ENCODE data around the gene ZNF524. TPM values are rescaled to one million over a fixed set of nuclear protein-coding genes. Genes with fewer than 3 reads are reported as not detected.
A peak's percentile ranks its signal among the peaks of the same experiment; 100 is the strongest.

Gene ZNF524
- total and polyA plus RNA-seq, 9 of the 15 experiments (the other 6 are each of a cell fraction or from before 2014, with no cell fraction given) = 0.08 to 15.6 (median 2.9) TPM

DNA sequence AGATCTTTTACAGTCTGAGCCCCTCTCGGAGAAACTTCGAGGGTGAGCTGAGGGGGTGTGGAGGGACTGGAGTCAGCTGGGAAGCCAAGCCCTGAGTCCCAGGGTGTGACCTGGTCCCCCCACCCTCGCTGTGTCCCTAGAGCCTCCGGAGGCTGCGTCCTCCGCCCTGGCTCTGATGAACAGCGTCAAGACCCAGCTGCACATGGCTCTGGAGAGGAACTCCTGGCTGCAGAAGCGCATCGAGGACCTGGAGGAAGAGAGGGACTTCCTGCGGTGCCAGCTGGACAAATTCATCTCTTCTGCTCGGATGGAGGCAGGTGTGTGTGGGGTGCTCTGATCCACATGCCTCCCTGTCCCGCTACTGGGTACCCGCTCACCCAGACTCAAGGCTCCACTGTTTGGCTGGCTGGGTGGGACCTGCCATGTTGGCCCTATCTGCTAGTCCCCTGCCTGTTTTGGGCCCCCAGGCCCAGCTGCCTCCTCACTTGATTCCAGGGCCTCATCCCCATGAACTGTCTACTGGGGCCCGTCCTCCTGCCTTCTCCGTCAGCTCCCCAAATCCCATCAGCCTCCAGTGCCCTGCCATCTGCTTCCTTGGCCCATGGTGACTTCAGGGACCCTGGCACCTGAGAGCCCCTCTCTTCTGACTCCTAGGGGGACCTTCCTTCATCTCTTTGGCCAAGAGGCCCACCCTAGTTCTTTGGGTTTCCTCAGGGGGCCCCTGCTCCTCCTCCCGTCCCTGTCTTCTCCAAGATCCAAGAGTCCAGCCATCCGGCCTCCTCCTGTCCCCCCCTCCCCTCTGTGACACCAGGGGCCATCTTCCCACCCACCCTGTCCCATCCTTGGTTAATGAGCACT lies 49.4 kb downstream of the ZNF524 start (continued):
- TF ChIP-seq, protein P1, sequence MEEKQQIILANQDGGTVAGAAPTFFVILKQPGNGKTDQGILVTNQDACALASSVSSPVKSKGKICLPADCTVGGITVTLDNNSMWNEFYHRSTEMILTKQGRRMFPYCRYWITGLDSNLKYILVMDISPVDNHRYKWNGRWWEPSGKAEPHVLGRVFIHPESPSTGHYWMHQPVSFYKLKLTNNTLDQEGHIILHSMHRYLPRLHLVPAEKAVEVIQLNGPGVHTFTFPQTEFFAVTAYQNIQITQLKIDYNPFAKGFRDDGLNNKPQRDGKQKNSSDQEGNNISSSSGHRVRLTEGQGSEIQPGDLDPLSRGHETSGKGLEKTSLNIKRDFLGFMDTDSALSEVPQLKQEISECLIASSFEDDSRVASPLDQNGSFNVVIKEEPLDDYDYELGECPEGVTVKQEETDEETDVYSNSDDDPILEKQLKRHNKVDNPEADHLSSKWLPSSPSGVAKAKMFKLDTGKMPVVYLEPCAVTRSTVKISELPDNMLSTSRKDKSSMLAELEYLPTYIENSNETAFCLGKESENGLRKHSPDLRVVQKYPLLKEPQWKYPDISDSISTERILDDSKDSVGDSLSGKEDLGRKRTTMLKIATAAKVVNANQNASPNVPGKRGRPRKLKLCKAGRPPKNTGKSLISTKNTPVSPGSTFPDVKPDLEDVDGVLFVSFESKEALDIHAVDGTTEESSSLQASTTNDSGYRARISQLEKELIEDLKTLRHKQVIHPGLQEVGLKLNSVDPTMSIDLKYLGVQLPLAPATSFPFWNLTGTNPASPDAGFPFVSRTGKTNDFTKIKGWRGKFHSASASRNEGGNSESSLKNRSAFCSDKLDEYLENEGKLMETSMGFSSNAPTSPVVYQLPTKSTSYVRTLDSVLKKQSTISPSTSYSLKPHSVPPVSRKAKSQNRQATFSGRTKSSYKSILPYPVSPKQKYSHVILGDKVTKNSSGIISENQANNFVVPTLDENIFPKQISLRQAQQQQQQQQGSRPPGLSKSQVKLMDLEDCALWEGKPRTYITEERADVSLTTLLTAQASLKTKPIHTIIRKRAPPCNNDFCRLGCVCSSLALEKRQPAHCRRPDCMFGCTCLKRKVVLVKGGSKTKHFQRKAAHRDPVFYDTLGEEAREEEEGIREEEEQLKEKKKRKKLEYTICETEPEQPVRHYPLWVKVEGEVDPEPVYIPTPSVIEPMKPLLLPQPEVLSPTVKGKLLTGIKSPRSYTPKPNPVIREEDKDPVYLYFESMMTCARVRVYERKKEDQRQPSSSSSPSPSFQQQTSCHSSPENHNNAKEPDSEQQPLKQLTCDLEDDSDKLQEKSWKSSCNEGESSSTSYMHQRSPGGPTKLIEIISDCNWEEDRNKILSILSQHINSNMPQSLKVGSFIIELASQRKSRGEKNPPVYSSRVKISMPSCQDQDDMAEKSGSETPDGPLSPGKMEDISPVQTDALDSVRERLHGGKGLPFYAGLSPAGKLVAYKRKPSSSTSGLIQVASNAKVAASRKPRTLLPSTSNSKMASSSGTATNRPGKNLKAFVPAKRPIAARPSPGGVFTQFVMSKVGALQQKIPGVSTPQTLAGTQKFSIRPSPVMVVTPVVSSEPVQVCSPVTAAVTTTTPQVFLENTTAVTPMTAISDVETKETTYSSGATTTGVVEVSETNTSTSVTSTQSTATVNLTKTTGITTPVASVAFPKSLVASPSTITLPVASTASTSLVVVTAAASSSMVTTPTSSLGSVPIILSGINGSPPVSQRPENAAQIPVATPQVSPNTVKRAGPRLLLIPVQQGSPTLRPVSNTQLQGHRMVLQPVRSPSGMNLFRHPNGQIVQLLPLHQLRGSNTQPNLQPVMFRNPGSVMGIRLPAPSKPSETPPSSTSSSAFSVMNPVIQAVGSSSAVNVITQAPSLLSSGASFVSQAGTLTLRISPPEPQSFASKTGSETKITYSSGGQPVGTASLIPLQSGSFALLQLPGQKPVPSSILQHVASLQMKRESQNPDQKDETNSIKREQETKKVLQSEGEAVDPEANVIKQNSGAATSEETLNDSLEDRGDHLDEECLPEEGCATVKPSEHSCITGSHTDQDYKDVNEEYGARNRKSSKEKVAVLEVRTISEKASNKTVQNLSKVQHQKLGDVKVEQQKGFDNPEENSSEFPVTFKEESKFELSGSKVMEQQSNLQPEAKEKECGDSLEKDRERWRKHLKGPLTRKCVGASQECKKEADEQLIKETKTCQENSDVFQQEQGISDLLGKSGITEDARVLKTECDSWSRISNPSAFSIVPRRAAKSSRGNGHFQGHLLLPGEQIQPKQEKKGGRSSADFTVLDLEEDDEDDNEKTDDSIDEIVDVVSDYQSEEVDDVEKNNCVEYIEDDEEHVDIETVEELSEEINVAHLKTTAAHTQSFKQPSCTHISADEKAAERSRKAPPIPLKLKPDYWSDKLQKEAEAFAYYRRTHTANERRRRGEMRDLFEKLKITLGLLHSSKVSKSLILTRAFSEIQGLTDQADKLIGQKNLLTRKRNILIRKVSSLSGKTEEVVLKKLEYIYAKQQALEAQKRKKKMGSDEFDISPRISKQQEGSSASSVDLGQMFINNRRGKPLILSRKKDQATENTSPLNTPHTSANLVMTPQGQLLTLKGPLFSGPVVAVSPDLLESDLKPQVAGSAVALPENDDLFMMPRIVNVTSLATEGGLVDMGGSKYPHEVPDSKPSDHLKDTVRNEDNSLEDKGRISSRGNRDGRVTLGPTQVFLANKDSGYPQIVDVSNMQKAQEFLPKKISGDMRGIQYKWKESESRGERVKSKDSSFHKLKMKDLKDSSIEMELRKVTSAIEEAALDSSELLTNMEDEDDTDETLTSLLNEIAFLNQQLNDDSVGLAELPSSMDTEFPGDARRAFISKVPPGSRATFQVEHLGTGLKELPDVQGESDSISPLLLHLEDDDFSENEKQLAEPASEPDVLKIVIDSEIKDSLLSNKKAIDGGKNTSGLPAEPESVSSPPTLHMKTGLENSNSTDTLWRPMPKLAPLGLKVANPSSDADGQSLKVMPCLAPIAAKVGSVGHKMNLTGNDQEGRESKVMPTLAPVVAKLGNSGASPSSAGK (IDR thresholded peaks at IDR 0.05) = peak; percentile 82
- TF ChIP-seq, protein P2, sequence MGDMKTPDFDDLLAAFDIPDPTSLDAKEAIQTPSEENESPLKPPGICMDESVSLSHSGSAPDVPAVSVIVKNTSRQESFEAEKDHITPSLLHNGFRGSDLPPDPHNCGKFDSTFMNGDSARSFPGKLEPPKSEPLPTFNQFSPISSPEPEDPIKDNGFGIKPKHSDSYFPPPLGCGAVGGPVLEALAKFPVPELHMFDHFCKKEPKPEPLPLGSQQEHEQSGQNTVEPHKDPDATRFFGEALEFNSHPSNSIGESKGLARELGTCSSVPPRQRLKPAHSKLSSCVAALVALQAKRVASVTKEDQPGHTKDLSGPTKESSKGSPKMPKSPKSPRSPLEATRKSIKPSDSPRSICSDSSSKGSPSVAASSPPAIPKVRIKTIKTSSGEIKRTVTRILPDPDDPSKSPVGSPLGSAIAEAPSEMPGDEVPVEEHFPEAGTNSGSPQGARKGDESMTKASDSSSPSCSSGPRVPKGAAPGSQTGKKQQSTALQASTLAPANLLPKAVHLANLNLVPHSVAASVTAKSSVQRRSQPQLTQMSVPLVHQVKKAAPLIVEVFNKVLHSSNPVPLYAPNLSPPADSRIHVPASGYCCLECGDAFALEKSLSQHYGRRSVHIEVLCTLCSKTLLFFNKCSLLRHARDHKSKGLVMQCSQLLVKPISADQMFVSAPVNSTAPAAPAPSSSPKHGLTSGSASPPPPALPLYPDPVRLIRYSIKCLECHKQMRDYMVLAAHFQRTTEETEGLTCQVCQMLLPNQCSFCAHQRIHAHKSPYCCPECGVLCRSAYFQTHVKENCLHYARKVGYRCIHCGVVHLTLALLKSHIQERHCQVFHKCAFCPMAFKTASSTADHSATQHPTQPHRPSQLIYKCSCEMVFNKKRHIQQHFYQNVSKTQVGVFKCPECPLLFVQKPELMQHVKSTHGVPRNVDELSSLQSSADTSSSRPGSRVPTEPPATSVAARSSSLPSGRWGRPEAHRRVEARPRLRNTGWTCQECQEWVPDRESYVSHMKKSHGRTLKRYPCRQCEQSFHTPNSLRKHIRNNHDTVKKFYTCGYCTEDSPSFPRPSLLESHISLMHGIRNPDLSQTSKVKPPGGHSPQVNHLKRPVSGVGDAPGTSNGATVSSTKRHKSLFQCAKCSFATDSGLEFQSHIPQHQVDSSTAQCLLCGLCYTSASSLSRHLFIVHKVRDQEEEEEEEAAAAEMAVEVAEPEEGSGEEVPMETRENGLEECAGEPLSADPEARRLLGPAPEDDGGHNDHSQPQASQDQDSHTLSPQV (IDR thresholded peaks at IDR 0.05) = peak; percentile 63; the same call in 1 of the 2 replicates
- TF ChIP-seq, protein P3, sequence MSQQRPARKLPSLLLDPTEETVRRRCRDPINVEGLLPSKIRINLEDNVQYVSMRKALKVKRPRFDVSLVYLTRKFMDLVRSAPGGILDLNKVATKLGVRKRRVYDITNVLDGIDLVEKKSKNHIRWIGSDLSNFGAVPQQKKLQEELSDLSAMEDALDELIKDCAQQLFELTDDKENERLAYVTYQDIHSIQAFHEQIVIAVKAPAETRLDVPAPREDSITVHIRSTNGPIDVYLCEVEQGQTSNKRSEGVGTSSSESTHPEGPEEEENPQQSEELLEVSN (IDR thresholded peaks at IDR 0.05; ENCODE audit: borderline replicate concordance in 1 of 2, extremely low read depth in 1 of 2, insufficient read depth in 1 of 2, insufficient read length in 1 of 2, low read depth in 1 of 2, low read length in 1 of 2, poor library complexity in 1 of 2, severe bottlenecking in 1 of 2) = peak; percentile 51 to 67
- TF ChIP-seq, protein P4, sequence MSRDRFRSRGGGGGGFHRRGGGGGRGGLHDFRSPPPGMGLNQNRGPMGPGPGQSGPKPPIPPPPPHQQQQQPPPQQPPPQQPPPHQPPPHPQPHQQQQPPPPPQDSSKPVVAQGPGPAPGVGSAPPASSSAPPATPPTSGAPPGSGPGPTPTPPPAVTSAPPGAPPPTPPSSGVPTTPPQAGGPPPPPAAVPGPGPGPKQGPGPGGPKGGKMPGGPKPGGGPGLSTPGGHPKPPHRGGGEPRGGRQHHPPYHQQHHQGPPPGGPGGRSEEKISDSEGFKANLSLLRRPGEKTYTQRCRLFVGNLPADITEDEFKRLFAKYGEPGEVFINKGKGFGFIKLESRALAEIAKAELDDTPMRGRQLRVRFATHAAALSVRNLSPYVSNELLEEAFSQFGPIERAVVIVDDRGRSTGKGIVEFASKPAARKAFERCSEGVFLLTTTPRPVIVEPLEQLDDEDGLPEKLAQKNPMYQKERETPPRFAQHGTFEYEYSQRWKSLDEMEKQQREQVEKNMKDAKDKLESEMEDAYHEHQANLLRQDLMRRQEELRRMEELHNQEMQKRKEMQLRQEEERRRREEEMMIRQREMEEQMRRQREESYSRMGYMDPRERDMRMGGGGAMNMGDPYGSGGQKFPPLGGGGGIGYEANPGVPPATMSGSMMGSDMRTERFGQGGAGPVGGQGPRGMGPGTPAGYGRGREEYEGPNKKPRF (IDR thresholded peaks at IDR 0.05; ENCODE audit: low read depth, low read length) = no peak
- TF ChIP-seq L3MBTL2 (IDR thresholded peaks at IDR 0.05) = peak; percentile 85
